OCI-LY3 (cell line): Measurements from ENCODE around the gene TIMELESS.

ENCODE experiments used
- H2AFZ ChIP-seq: fragments of 200-600, 300-600 bp; shearing (Covaris generic); 2 replicates; pipeline ENCODE4 v1.6.0; 2014; ENCODE audit warnings: antibody characterized with exemption, low read depth, low read length
- H3K27ac ChIP-seq: fragments of 200-600, 300-600 bp; sonication (generic); 2 replicates; pipeline ENCODE4 v1.5.1; 2014; ENCODE audit warnings: mild to moderate bottlenecking, low read length, moderate library complexity, mixed read lengths
- H3K27me3 ChIP-seq: fragments of 200-600, 300-600 bp; sonication (generic); 2 replicates; pipeline ENCODE4 v1.6.1; 2014; ENCODE audit warnings: low read depth, low read length, mixed read lengths
- H3K36me3 ChIP-seq: fragments of 200-600, 300-600 bp; sonication (generic); replicated peaks from 2 replicates; pipeline ENCODE3; 2014; ENCODE audit warnings: low read depth, low read length, mixed read lengths
- H3K4me1 ChIP-seq: fragments of 300-600, 200-600 bp; sonication (generic); 2 replicates; pipeline ENCODE4 v1.6.1; 2014; ENCODE audit warnings: low read length, mixed read lengths
- H3K4me2 ChIP-seq: fragments of 200-600, 300-600 bp; sonication (generic); 2 replicates; pipeline ENCODE4 v1.6.1; 2014; ENCODE audit warnings: low read length, mixed read lengths
- H3K4me3 ChIP-seq: fragments of 300-600, 200-600 bp; sonication (generic); 2 replicates; pipeline ENCODE4 v1.5.1; 2014; ENCODE audit warnings: antibody characterized with exemption, mild to moderate bottlenecking, low read length, moderate library complexity
- H3K79me2 ChIP-seq: fragments of 300-600, 200-600 bp; shearing (Covaris generic); 2 replicates; pipeline ENCODE4 v1.6.1; 2014; ENCODE audit warnings: mild to moderate bottlenecking, low read length, mixed read lengths
- H3K9ac ChIP-seq: fragments of 300-600, 200-600 bp; shearing (Covaris generic); 2 replicates; pipeline ENCODE4 v1.6.0; 2014; ENCODE audit warnings: mild to moderate bottlenecking, low read length, moderate library complexity
- H3K9me3 ChIP-seq: fragments of 200-600, 300-600 bp; shearing (Covaris generic); 2 replicates; pipeline ENCODE4 v1.6.1; 2014; ENCODE audit warnings: low read length, mixed read lengths; ENCODE audit not compliant: insufficient read depth
- H4K20me1 ChIP-seq: fragments of 200-600, 300-600 bp; sonication (generic); 2 replicates; pipeline ENCODE4 v1.6.1; 2016; ENCODE audit warnings: low read length, mixed read lengths; ENCODE audit not compliant: insufficient read depth
- EZH2phosphoT487 ChIP-seq: fragments of 200-600 bp; shearing (Covaris generic); IDR thresholded peaks from 2 replicates; pipeline ENCODE4 v1.6.1; 2018; ENCODE audit warnings: antibody characterized with exemption, mixed run types, low read depth
- TF ChIP-seq, protein P1 (sequence below): fragments of 200-600, 300-600 bp; sonication (generic); IDR thresholded peaks from 2 replicates; pipeline ENCODE4 v1.5.1; 2014; ENCODE audit warnings: antibody characterized with exemption, low read length, low read depth

The TIMELESS gene

GRCh38 chr12:56490360-56490759 is 41.1 kb upstream of the TIMELESS start:
- Histone ChIP-seq H3K9ac (no peak overlapping the region), H3K27ac (no peak overlapping the region), H3K36me3 (no peaks in the 10 kb centered on the region), H4K20me1 (no peaks in the 10 kb centered on the region), H2AFZ (no peak overlapping the region), H3K9me3 (no peaks in the 10 kb centered on the region), H3K4me2 (no peak overlapping the region), H3K27me3 (peaks cover 3% of the 10 kb centered on the region; the same call in 1 of the 2 replicates), H3K4me1 (no peaks in the 10 kb centered on the region), H3K79me2 (no peaks in the 10 kb centered on the region), H3K4me3 (no peak overlapping the region)
- TF ChIP-seq, protein P1, sequence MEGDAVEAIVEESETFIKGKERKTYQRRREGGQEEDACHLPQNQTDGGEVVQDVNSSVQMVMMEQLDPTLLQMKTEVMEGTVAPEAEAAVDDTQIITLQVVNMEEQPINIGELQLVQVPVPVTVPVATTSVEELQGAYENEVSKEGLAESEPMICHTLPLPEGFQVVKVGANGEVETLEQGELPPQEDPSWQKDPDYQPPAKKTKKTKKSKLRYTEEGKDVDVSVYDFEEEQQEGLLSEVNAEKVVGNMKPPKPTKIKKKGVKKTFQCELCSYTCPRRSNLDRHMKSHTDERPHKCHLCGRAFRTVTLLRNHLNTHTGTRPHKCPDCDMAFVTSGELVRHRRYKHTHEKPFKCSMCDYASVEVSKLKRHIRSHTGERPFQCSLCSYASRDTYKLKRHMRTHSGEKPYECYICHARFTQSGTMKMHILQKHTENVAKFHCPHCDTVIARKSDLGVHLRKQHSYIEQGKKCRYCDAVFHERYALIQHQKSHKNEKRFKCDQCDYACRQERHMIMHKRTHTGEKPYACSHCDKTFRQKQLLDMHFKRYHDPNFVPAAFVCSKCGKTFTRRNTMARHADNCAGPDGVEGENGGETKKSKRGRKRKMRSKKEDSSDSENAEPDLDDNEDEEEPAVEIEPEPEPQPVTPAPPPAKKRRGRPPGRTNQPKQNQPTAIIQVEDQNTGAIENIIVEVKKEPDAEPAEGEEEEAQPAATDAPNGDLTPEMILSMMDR, result no peak
- TF ChIP-seq EZH2phosphoT487, result no peak

DNA sequence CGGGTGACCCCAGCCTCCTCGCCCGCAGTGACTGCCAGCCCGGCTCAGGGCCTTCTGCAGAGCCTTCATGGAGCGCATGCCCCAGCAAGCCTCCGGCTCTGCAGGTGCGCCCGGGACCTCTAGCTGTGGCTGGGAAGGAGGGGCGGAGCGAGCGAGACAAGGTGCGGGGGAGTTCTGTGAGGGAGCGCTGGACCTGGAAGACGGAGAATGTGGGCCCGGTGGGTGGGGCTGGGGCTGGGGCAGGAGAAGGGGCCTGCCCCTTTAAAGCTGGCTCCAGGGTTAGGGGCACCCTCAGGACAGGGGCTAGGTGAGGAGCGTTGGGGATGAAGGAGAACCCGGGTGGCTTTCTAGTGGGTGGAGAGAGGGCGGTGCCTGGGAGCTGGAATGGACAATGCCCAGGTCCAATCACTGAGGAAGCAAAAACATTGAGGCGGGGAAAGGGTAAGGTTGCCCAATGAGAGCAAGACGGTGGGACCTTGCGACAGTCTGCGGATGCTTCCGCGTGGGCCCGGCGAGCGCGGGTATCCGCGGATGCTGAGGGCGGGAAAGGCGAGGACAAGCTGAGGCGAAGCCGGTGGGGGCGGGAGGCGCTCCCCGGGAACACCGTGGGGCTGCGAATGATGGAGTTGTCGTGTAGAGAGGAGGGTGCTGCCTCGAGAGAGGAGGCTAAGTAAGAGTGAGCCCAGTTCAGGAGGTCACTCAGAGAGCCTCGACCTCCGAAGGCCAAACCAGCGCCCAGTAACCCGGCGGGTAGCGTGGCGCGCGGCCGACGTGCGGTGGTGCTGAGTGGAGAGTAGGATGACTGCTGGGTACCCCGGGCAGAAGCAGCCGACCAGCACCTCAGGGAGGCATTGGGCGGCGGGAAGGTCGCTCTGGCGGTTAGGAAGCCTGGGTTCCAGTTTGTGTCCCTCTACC is 39.1 kb upstream of the TIMELESS start, which contains the start of gene GLS2:
TSS of gene GLS2 (minus strand) at position 121 of the 915 bp plus-strand sequence. CDS start at position 78, 43 bp downstream.
- Histone ChIP-seq H3K27me3 (peaks cover 3% of the 10 kb centered on the region; the same call in 1 of the 2 replicates), H3K36me3 (no peaks in the 10 kb centered on the region), H2AFZ (no peak within 1 kb of the TSS), H3K27ac (no peak within 1 kb of the TSS), H4K20me1 (no peaks in the 10 kb centered on the region), H3K4me3 (no peak within 1 kb of the TSS), H3K9ac (no peak within 1 kb of the TSS), H3K4me2 (no peak within 1 kb of the TSS), H3K4me1 (no peaks in the 10 kb centered on the region), H3K9me3 (no peaks in the 10 kb centered on the region), H3K79me2 (no peaks in the 10 kb centered on the region)
- TF ChIP-seq EZH2phosphoT487, result no peak
- TF ChIP-seq, protein P1, result no peak

- no peak overlapping the region for H3K4me3 ChIP-seq
- H3K9ac ChIP-seq, result no peak overlapping the region
- no peak overlapping the region for H2AFZ ChIP-seq
- H3K9me3 ChIP-seq, result no peaks in the 10 kb centered on the region
- H3K27me3 ChIP-seq, result peaks cover 3% of the 10 kb centered on the region; the same call in 1 of the 2 replicates
- H3K27ac ChIP-seq, result no peak overlapping the region
- H4K20me1 ChIP-seq, result no peaks in the 10 kb centered on the region
- no peaks in the 10 kb centered on the region for H3K79me2 ChIP-seq
- no peak for TF ChIP-seq EZH2phosphoT487
- TF ChIP-seq, protein P1, result no peak
- no peak overlapping the region for H3K4me2 ChIP-seq
- no peaks in the 10 kb centered on the region for H3K4me1 ChIP-seq
- H3K36me3 ChIP-seq, result no peaks in the 10 kb centered on the region
Observed at GRCh38 chr12:56487448-56488040, 38.3 kb upstream of the TIMELESS start.

- Histone ChIP-seq H3K4me2 (no peak overlapping the region), H3K36me3 (no peaks in the 10 kb centered on the region), H3K4me1 (no peaks in the 10 kb centered on the region), H3K9me3 (no peaks in the 10 kb centered on the region), H3K79me2 (no peaks in the 10 kb centered on the region), H2AFZ (no peak overlapping the region), H3K27me3 (peaks cover 3% of the 10 kb centered on the region; the same call in 1 of the 2 replicates), H3K27ac (no peak overlapping the region), H3K4me3 (no peak overlapping the region), H3K9ac (no peak overlapping the region), H4K20me1 (no peaks in the 10 kb centered on the region)
- TF ChIP-seq, protein P1, result no peak
- TF ChIP-seq EZH2phosphoT487, result no peak
Observed at GRCh38 chr12:56486694-56487093, 37.5 kb upstream of the TIMELESS start.
